Renal cortical epithelial cell (primary cell): ENCODE results near the gene ATP12A. TPM values are rescaled to one million over a fixed set of nuclear protein-coding genes. Genes with fewer than 3 reads are reported as not detected.
"Not testable (repeated sequence)": the region's sequence is repeated elsewhere in the genome, so short reads cannot be mapped to it uniquely, and the experiment has no call there.

Source experiments
- DNase-seq: peaks from one replicate; pipeline ENCODE4 v3.0.0-alpha.2; 2011; ENCODE audit warnings: low read depth
- total RNA-seq: library from RNA; depleted of rRNA; stranded (reverse); fragments of >200 nt; gene quantifications from 2 replicates; pipeline ENCODE4 v1.2.3, GENCODE V29; 2014

Gene ATP12A
- total RNA-seq, 1 donor from 2014 or later, result not detected

DNA sequence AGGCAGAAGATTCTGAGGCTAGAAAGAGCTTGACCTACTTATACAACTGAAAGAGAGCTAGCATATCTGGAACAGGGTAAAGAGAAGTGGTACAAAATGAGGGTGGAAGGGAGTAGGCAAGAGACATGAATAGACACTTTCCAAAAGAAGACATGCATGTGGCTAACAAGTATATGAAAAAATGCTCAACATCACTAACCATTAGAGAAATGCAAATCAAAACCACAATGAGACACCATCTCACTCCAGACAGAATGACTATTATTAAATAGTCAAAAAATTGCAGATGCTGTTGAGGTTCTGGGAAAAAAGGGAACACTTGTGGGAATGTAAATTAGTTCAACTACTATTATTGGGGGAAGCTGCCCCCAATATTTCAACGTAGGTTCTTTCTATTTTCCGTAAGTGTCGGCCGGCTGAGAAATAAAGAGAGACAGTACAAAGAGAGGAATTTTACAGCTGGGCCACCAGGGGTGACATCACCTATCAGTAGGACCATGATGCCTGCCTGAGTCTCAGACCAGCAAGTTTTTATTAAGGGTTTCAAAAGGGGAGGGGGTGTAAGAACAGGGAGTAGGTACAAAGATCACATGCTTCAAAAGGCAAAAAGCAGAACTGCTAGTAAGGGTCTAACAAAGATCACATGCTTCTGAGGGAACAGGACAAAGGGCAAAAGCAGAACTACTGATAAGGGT lies 50.8 kb downstream of the ATP12A start:
- not testable (repeated sequence) for DNase-seq

DNA sequence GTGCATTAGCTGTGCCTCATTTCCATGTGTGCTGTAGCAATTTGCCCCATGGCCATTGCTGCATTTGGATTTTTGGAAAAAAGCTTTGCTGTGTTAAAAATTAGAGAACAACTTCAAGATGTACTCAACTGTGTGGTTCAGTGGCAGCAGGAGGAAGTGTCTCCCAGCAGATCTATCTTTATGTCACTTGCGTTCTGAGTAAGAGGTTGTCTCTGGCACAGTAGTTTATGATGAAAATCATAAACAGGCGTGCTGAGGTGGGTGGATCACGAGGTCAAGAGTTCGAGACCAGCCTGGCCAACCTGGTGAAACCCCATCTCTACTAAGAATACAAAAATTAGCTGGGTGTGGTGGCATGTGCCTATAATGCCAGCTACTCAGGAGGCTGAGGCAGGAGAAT lies 54.7 kb downstream of the ATP12A start:
- no peak for DNase-seq

DNA sequence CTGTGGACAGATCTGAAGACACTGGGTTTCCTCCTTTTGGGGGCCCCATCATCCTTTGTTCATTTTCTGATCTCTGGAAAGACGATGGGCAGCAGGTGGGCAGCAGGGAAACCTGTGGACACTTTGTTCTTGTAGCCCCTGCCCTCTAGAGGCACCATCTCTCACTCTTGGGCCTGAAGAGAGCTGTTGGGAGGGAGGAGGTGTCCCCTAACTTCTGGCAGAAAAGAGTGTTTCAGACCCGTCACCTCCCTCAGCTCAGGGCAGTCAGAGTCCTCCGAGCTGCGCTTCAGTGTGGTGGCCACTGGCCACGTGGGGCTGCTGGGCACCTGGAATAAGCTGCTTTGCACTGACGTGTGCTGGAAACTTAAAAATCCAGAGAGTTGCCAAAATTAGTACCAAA lies 56.8 kb downstream of the ATP12A start:
- DNase-seq, result no peak

DNA sequence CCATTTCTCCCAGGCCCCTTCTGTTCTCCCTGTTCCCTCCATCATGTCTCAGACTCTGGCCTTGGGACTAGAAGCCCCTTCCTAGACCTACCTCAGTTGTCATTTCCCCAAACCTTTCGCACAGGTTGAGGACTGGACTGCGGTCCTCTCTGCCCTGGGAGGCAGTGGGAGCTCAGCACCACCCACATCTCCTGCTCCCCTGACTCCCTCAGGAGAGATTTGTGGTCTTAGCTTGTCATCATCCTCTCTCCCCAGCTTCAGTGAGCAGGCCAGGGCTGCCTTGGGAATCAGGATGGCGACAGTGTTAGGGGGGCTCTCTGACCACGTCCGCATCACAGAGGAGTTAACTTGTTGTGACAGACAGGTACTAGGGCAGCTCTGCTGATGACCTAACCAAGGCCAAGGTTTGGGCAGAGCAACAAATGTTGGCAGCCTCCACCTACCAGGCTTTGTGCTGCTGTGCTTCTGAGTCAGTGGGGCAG lies 58.2 kb downstream of the ATP12A start:
- DNase-seq, result no peak

DNA sequence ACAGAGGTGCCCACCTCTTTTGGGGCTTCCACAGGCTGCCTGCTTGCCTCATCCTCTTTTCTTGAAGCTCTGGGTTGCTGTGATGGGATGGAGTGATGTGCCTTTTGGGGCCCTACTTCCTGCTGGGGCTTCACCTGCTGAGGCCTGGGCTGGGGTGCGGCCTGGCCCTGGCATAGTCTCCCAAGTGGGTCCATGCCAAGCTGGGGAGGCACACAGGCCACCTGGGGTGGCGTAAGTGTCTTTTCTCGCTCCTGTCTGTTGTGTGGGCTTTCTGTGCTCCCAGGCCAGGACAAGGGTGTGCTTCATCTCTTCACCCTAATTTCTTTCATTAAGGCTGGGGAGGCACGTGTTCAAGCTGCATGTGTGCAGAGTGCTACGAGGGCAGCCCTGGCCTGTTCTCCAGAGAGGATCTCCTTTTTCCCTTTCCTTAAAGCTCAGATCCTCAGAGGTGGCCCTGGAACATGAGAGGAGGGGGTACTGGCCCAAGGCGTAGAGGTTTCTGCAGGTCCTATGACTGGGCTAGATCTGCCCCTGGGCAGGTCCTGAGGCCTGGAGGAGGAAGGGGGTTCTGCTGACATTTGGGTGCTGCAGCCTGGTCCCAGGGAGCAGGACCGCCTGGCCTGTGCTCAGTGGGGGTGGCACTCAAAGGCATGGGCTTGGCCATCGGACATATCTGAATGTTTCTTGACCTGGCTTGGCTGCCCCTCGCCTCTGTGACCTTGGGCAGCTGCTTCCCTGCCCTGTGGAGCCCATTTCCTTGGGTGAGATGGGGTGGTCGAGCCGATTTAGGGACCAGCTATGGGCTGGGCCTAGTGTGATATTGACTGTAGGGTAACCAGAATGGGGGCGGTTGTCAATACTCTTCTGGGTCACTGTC lies 60.0 kb downstream of the ATP12A start:
- DNase-seq, result no peak

DNA sequence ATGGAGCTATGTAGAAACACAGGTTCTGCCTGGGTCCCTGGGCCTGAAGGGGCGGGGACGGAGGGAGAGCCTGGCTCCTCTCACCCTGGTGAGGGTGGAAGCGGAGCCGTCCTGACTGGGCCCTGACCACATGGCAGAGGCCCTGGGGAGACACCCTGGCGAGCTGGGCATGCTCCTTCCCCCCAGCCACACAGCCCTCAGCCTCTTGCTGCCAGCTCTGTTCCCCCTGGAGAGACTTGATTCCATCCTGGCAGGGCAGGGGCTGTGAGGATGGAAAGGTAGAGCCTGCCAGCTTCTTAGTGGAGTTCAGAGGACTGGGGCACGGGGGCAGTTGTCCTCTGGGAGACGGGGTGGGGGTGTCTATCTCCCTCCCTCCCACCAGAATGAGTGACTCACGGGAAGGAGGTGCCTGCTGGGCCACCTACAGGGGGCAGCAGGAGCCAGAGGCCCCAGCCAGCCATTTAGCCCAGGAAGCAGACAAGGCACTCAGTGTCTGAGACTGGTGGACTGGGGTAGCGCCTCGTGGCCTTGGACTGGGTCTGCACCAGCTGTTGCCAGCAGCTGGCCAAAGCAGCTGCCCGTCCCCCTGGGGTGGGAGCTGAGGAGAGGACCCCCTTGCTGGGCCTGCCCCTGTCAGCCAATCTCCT lies 60.9 kb downstream of the ATP12A start:
- no peak for DNase-seq

DNA sequence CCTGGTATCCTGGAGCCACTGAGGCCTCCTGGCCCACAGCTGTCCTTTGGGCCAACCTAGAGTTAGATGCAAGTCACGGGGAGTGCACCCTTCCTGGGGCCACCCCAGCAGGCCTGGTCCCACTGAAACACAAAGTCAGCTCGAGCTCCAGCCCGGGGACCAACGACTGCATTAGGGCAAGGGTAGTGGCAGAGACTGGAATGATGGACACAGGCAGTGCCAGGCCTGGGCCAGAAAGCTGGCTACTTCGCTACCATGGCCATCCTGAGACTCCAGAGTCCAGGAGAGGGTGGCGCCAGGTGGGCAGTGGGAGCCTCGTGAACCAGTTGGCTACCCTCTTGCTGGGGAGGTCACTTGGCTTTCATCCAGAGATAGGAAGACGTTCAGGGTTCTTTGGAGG lies 61.6 kb downstream of the ATP12A start:
- no peak for DNase-seq

DNA sequence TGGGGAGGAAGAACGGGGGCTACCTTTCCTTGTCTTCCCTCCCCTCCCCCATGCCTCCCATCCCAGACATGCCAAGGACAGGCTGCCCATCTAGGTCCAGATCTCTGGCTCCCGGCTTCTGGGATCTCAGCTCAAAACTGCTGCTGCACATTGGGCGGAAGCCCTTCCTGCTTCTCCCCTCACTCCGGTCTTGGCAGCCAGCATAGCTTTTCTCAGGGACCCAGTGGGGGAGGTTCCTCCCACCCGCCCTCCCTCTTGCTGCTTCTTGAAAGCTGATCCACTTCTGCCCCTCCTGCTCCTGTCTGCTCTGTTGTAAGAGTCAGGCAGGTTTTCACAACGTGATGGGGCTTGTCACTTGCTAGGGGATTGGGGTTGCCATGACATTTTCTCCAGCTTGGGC lies 62.1 kb downstream of the ATP12A start:
- DNase-seq, result no peak

DNA sequence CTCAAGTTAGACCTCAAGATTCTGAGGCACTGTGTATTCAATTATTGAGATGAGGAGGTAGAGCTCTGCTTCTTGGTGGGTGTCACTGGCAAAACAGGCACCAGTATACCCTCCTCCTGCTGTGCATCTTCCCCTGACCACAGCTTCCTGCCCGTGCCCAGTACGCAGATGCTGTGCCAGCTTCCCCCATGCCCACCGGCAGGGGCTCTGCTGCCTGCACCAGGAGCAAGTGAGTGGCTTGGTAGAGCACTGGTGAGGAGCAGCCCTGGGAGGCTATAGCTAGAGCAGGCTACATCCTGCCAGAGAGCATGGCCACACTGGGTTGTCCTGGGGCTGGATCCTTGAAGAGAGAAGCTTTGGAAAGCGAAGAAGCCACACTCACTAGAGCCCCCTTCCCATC lies 62.8 kb downstream of the ATP12A start:
- no peak for DNase-seq

DNA sequence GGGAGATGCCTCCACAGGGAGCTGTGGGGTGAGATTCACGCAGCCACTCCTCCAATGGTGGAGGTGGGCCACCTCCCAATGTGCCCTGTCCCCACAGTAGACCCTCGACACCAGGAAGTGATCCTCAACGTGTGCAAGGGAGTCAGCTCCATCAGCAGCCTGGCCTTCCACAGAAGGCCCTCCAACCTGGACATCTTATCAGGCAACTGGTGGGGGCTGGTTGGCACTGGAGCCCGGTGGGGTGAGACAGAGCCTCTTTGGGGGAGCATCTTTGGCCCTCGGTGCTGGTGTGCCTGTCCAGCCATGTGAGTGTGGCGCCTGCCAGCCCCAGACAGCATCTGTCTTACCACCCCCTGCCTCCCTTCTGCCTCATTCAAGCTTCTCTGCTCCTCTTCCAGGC lies 64.0 kb downstream of the ATP12A start:
- no peak for DNase-seq

DNA sequence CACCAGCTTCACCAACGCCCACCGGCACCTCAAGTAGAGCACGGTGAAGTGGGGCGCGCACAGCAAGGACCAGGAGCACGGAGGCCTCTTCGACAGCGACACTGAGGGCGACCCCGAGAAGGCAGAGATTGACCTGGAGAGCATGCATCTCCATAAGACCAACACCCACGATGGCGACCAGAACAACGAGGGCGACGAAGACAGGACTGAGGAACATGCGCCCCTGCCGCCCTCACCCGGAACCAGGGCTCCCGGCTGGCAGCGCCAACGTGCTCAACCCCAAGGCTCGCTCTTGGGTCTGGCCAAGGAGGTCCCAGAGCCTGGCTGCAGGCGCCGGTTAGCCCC lies 65.3 kb downstream of the ATP12A start:
- no peak for DNase-seq

DNA sequence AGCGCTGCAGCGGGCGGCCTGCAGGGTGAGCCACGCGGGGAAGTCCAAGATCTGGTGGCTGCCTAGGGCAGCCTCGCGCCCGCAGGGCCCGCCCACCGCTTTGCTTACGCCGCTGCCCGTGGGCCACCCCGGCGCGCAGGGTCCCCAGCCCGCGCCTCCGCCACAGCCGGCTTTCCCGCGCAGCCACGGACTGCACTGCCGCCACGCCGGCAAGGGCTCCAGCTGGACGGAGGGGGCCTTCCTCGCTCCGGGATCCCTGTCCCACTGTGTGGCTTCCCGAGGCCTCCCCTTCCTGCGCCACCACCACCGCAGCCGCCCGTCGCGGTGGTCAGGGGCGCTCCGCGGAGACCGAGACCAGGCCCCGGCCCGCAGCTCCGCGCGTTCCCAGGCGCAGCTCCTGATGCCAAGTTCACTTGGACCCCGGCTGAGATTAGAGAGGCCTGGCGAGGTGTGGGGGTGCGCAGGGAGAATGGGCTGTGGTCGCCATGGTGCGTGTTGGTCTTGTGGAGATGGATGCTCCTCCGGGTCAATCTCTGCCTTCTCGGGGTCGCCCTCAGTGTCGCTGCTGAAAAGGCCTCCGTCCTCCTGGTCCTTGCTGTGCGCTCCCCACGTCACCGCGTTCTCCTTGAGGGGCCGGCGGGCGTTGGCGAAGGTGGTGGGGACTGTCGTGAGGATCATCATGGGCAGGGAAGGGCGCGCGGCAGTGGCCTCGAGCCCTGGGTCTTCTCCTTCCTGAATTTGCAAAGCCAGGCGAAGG lies 65.8 kb downstream of the ATP12A start:
- DNase-seq, result no peak

DNA sequence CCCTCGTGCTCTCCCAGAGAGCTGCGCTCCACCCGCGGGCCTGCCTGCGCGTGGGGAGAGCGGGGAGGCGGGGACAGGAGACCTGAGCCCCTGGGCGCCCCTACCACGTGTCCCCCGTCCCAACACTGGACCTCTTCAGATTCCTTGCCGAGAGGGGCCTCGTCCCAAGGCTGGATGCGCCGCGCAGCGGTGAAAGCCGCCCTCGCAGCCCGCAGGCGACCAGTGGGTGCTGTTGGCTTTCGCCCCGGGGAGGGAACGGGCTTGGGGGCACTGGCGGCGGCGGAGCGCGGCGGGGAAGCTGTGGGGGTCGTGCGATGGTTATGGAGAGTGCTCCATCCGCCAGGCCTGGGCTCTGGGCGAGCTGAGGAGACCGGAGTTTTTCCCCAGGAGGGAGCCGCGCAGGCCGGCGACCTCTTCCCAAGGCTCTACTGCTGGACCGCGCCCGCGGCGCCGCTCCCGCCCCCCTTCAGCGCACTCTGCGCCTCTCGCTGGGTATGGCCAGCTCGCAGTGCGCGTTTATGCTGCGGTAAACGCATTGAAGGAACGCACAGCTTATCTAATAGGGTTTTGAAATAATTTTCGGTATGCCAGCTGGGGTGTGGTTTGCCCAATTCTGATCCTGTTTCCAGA lies 66.5 kb downstream of the ATP12A start:
- DNase-seq, result no peak

DNA sequence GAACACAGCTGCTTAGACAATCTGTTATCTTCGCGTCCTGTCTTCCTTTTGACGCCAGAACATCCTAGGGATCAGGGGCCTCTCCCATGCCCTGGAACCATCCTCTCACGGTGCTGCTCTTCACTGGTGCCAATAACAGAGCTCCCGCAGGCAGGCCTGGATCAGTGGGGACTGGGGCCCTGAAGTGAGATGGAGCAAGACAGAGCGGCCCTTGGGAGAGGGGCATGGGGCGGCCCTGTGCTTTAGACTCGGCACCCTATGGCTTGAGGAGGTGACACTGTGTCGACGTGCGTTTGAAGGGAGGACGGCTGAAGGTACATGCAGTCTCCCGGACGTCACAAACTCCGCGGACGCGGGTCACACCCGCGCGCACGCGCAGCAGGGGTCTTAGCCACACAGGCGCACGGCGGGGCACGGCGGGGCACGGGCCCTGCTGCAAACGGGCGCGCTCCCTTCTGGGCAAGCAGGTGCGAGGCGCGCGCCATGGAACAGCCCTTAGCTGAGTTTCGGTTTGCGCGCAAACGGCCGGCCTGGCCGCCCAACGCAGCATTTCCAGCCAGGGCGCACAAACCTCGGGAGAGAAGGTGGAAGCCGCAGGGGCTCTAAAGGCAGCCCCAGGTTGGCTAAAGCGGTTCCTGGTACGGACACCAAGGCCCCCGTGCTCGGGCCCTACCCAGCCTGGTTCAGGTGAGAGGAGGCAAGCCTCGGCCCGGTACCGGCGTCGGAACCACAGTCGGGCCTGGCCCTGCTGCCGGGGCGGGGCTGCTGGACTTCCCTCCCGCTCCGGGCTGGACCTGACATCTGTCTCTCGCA lies 67.2 kb downstream of the ATP12A start:
- DNase-seq, result no peak

DNA sequence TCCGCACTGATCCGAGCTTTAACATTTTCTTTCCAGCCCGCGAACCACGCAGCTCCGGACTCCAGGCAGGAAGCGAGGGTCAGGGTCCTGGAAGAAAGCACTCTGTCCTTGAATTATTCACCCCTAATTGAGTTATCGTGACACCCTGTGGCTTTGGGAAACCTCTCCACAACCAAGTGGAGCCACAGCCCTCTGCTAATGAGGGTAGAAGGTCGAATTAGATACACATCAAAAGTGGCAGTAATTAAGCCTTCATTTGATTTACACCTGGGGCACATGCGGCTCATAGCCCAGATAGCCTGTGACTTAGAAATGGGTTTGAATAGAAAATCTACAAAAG lies 67.8 kb downstream of the ATP12A start:
- DNase-seq, result no peak

DNA sequence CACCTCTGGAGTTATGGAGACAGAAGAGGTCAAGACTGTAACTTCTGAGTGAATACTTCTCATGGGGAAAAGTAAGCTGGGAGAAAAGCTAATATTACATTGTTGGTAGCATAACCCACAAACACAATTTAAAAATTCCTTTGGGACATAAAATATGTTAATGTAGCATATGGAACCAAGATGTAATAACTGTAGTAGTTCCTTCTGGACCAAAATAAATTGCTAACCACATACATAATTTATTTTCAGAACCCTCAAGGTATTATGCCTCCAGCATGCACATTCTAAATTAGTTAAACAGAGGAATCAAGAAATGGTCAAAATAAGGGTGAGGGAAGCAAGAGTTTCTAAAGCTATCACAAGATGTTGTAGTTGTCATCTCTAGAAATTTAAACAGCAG lies 79.0 kb downstream of the ATP12A start:
- DNase-seq, result no peak

Other genes starting within 250 kb of the ATP12A start
- gene PARP4, start 167.6 kb upstream of the ATP12A start, total RNA-seq, result 83.7 and 124 TPM in 2 replicates
- gene RNF17, start 83.8 kb downstream of the ATP12A start, total RNA-seq, result not detected in 2 replicates